HG02642 (cell line): ENCODE results near the gene SHISA3.

Experiments used
- ATAC-seq: cut with Tn5 transposase; IDR thresholded peaks from one replicate; pipeline ENCODE4 v1.9.1; 2021; ENCODE audit warnings: mild to moderate bottlenecking; ENCODE audit not compliant: unreplicated experiment, poor library complexity

SHISA3 gene

DNA sequence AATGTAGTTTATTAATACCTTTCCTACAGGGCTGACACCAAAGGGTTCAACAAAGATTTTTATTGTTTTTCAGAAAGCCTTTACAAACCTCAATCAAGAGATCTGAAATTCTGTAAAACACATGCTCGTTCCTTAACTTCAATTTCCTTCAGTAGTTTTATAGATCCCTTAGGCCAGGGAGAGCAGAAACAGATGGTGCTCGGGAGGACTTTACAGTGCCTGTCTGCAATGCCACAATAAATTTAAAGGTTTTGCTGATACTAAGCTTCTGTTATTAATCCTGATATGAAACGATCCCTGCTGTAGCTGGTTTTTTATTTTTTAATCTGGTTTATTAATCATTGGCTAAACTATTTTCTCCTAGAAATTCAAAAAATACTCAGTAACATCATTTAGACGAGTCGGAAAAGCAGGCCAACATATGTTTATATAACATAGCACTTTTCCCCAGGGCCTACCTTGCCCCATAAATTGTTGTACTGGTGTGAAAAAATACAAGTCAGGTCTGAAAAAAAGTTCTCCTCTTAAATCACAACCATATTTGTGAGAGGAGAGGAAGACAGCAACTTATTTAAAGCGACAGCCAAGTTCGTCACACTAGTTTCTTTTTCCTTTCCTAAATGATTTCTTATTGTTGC, 39.8 kb downstream of the SHISA3 start:
- ATAC-seq, result no peak

GRCh38 chr4:42440083-42440482, 42.8 kb downstream of the SHISA3 start:
- ATAC-seq, result no peak

DNA sequence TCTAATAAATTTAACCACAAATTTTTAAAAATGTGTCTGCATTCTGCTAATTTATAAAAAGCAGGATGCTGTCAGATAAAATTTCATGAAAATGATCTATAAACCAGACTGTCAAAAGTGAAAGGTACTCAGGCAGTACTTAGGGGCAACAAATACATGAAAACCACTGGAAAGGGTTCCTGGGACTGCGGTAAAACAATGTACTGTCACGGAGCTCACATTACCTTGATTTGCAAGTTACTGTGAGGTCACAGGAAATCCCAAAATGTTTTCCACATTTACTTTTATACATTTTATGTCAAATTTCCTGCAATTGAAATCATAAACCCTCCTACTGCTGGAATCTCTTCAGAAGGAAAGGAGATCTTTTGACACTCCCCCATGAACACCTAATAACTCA, 45.3 kb downstream of the SHISA3 start:
- ATAC-seq, result no peak

- no peak for ATAC-seq
Measured at GRCh38 chr4:42445038-42445437, 47.8 kb downstream of the SHISA3 start.

DNA sequence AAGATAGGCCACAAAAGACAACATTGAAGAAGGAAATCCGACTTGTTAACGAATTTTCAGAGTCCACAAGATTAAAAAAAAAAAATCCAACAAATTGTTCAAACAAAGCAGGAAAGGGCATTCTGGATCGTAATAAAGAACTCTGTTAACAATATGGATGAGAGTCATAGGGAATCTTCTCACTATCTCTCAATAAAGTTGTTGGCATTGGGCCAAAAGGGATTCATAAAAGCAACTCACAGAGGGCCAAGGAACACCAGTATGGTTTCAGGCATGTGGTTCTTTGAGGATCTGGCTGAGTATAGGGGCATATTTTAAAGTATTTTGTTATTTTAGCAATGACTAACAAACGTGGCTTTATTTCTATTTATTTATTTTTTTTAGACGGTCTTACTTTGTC, 49.5 kb downstream of the SHISA3 start:
- no peak for ATAC-seq
